ENCODE measurements around the gene ZNF329.

Gene ZNF329

GRCh38 chr19:58097349-58097748, 53.2 kb downstream of the ZNF329 start:
- peak overlapping the region; percentile 99 for H3K27ac Mint-ChIP-seq
- no peaks in the 10 kb centered on the region for H3K27me3 Mint-ChIP-seq
- peaks cover 4% of the 10 kb centered on the region in 2 donors for H3K9me3 Mint-ChIP-seq
- no peak for ATAC-seq (replicated peaks)
- peaks cover 19 to 37% of the 10 kb centered on the region in 2 donors for H3K36me3 Mint-ChIP-seq
- no peak for DNase-seq
- peak overlapping the region; percentile 85 to 89 for H3K4me3 Mint-ChIP-seq
- H3K4me1 Mint-ChIP-seq = peaks cover 21 to 31% of the 10 kb centered on the region in 2 donors

- H3K9me3 Mint-ChIP-seq = peaks cover 3 to 4% of the 10 kb centered on the region in 2 donors
- H3K4me3 Mint-ChIP-seq = peak overlapping the region; percentile 85 to 89
- no peak for ATAC-seq (replicated peaks)
- no peak for DNase-seq
- H3K36me3 Mint-ChIP-seq = peaks cover 23 to 40% of the 10 kb centered on the region in 2 donors
- H3K4me1 Mint-ChIP-seq = peaks cover 21 to 35% of the 10 kb centered on the region in 2 donors
- H3K27me3 Mint-ChIP-seq = no peaks in the 10 kb centered on the region
- H3K27ac Mint-ChIP-seq = peak overlapping the region; percentile 99
Observed at GRCh38 chr19:58096884-58097283, 53.7 kb downstream of the ZNF329 start.

DNA sequence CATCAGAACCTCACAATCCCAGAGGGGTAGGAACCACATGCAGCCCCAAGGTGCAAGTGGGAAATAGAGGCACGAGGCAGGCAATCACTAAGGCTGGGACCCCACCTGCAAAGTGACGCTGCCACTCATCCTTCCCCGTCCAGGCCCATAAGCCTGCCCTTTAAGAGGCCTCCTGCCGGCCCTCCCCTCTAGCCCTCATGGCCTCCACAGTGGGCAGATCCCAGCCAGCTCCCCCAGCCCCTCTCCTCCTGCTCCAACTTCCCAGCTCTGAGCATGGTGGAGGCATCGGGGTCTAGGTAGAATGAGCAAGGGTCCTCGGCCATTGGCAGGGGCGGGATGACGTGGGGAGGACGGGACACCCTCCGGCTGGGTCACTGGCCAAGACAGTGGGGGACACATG, 55.3 kb downstream of the ZNF329 start:
- DNase-seq (no peak), ATAC-seq (replicated peaks) (no peak)
- Mint-ChIP-seq H3K27me3 (no peaks in the 10 kb centered on the region), H3K4me1 (peaks cover 21 to 38% of the 10 kb centered on the region in 2 donors), H3K4me3 (no peak overlapping the region), H3K36me3 (peaks cover 25 to 44% of the 10 kb centered on the region in 2 donors), H3K9me3 (peaks cover 3 to 4% of the 10 kb centered on the region in 2 donors), H3K27ac (no peak overlapping the region)

DNA sequence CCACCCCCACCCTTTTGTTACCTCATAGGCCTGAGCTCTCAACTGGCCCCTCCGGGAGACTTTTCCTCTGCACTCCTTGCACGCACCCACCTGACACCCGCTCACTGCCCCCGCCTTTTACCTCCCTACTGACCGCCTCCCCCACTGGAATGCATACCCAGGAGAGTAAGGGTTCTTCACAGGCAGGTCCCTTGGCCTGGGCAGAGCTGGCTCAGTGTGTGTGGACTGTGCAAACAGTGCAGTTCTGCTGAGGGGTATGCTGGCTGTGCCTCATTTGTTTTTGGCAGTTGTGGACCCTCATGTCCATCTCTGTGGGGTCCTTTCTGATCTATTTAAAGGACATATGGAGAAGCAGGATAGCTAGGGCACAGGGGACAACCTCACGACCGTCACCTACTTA, 57.5 kb downstream of the ZNF329 start:
- no peak for ATAC-seq (replicated peaks)
- peaks cover 38 to 54% of the 10 kb centered on the region in 2 donors for H3K36me3 Mint-ChIP-seq
- no peaks in the 10 kb centered on the region for H3K27me3 Mint-ChIP-seq
- H3K4me3 Mint-ChIP-seq = no peak overlapping the region
- peaks cover 3 to 4% of the 10 kb centered on the region in 2 donors for H3K9me3 Mint-ChIP-seq
- peaks cover 15 to 30% of the 10 kb centered on the region in 2 donors for H3K4me1 Mint-ChIP-seq
- DNase-seq = no peak
- H3K27ac Mint-ChIP-seq = no peak overlapping the region

DNA sequence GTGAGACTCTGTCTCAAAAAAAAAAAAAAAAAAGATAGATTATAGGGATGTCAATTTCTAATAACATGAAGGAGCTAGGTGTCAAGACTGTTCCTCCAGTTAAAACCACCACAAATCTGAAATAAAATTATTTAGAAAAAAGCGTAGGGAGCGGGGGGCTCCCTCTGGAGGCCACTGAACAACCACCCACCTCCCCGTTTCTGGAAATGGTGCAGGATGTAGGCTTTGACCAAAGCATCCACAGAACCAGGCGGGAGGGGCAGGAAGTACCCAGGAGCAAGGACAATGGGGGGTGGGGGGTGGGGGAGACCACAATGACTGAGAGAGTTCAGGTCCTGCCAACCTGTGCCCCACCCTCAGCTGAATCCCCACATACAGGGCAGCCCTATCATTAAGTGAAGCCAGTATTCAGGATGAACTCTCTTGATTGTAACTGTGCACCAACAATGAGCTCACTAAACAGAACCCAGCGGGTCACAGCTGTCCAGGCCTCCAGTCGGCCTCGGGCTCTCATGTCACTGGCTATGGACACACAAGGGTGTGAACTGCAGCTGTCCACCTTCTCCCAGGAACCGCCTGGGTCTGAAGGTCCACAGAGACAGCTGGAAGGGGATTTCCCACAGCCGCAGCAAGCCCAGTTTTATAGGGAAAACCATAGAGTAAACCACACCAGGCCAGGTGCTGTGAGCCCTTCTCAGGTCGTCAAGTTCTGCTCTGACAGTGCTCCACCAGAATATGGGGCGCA, 59.2 kb downstream of the ZNF329 start:
- H3K4me1 Mint-ChIP-seq = peaks cover 9 to 17% of the 10 kb centered on the region in 2 donors
- H3K9me3 Mint-ChIP-seq = peaks cover 3 to 4% of the 10 kb centered on the region in 2 donors
- no peak overlapping the region for H3K4me3 Mint-ChIP-seq
- DNase-seq (no peak), ATAC-seq (replicated peaks) (no peak)
- no peak overlapping the region for H3K27ac Mint-ChIP-seq
- peaks cover 51 to 55% of the 10 kb centered on the region in 2 donors for H3K36me3 Mint-ChIP-seq
- no peaks in the 10 kb centered on the region for H3K27me3 Mint-ChIP-seq

- H3K4me3 Mint-ChIP-seq = no peak overlapping the region
- no peaks in the 10 kb centered on the region for H3K27me3 Mint-ChIP-seq
- peaks cover 54 to 58% of the 10 kb centered on the region in 2 donors for H3K36me3 Mint-ChIP-seq
- peak overlapping the region; percentile 20 for H3K27ac Mint-ChIP-seq
- DNase-seq = no peak
- peaks cover 4 to 7% of the 10 kb centered on the region in 2 donors for H3K4me1 Mint-ChIP-seq
- peaks cover 3 to 4% of the 10 kb centered on the region in 2 donors for H3K9me3 Mint-ChIP-seq
- no peak for ATAC-seq (replicated peaks)
Observed at GRCh38 chr19:58089846-58090245, 60.7 kb downstream of the ZNF329 start.

DNA sequence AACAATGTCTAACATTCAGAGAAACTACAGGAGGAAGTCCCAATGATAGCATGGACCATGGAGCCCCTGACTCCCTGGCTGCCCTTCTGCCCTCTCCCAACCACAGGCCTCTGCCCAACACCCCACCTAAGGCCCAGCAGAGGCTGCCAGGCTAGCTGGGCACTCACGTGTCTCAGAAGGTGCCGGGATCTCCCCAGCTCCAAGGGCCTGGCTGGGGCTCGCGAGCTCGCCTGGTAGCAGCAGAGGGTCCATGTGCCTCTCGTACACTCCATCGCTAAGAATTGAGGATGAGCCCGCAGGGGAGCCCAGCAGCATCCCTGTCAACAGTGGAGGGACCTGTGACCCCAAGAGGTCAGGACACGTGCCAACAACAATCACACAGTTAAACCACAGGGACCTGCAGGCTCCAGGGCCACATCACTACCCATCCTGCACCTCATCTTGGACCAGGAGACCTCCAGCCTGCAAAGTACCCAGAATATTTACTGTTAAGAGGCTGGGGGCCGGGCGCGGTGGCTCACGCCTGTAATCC, 62.0 kb downstream of the ZNF329 start:
- Mint-ChIP-seq H3K4me1 (peaks cover 3 to 7% of the 10 kb centered on the region in 2 donors), H3K36me3 (peaks cover 63 to 65% of the 10 kb centered on the region in 2 donors), H3K4me3 (no peak overlapping the region), H3K27me3 (no peaks in the 10 kb centered on the region), H3K9me3 (peaks cover 6 to 7% of the 10 kb centered on the region in 2 donors), H3K27ac (no peak overlapping the region)
- DNase-seq = no peak
- ATAC-seq (replicated peaks) = no peak

- Mint-ChIP-seq H3K27ac (no peak overlapping the region), H3K9me3 (peaks cover 3 to 5% of the 10 kb centered on the region in 2 donors), H3K4me1 (peaks cover 0 to 6% of the 10 kb centered on the region in 2 donors), H3K36me3 (peaks cover 64 to 65% of the 10 kb centered on the region in 2 donors), H3K27me3 (no peaks in the 10 kb centered on the region), H3K4me3 (no peak overlapping the region)
- DNase-seq (no peak), ATAC-seq (replicated peaks) (no peak)
Observed at GRCh38 chr19:58086825-58087710, 63.5 kb downstream of the ZNF329 start.

GRCh38 chr19:58085348-58085875, 65.2 kb downstream of the ZNF329 start:
- ATAC-seq (replicated peaks) (no peak), DNase-seq (no peak)
- Mint-ChIP-seq H3K9me3 (peaks cover 10 to 14% of the 10 kb centered on the region in 2 donors), H3K36me3 (peaks cover 66 to 73% of the 10 kb centered on the region in 2 donors), H3K27me3 (no peaks in the 10 kb centered on the region), H3K4me1 (no peaks in the 10 kb centered on the region), H3K4me3 (no peak overlapping the region), H3K27ac (no peak overlapping the region)

DNA sequence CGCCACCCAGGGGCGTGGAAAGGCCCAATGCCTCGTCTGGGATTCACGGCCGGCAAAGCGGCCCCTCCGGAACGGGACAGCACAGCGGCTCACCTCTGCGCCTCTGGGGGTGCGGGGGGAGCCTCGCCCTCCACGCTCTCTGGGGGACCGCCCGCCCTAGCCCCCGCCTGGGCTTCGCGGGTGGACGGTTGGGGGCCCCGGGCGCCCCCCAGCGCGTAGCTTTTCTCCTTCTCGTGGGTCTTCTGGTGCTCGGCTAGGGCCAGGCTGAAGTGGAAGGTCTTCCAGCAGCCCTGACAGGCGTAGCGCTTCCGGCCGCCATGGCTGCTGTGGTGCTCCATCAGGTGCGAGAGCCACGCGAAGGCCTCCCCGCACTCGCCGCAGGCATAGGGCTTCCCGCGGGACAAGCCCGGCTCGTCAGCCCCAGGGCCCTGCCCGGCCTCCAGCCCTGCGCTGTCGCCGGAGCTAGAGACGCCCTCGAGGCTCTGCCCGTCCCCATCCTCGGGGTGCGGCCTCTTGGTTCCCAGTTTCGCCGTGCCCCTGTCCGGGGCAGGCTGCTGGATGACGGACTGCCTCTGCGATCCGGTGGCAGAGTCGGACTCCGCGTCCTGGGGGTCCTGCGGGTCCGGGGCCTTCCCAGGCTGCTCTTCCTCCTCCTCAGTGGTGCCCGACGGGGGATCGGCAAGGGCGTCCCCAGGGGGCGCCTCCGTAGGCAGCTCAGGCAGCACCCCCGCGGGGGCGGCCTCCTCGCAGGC, 65.8 kb downstream of the ZNF329 start:
- H3K9me3 Mint-ChIP-seq = peaks cover 16 to 17% of the 10 kb centered on the region in 2 donors

GRCh38 chr19:58083021-58083420, 67.6 kb downstream of the ZNF329 start:
- no peak overlapping the region for H3K4me3 Mint-ChIP-seq
- H3K4me1 Mint-ChIP-seq = no peaks in the 10 kb centered on the region
- ATAC-seq (replicated peaks) = no peak
- H3K36me3 Mint-ChIP-seq = peaks cover 61 to 69% of the 10 kb centered on the region in 2 donors
- H3K27me3 Mint-ChIP-seq = no peaks in the 10 kb centered on the region
- no peak overlapping the region for H3K27ac Mint-ChIP-seq
- peaks cover 16 to 19% of the 10 kb centered on the region in 2 donors for H3K9me3 Mint-ChIP-seq
- no peak for DNase-seq

More for the DNA sequence above, 65.8 kb downstream of the ZNF329 start:
- Mint-ChIP-seq H3K27ac (no peak overlapping the region), H3K4me3 (no peak overlapping the region), H3K4me1 (no peaks in the 10 kb centered on the region), H3K36me3 (peaks cover 69 to 75% of the 10 kb centered on the region in 2 donors), H3K27me3 (no peaks in the 10 kb centered on the region)
- ATAC-seq (replicated peaks) (no peak), DNase-seq (no peak)

GRCh38 chr19:58079792-58080191, 70.8 kb downstream of the ZNF329 start:
- H3K4me3 Mint-ChIP-seq = no peak overlapping the region
- H3K27ac Mint-ChIP-seq = no peak overlapping the region
- no peak for ATAC-seq (replicated peaks)
- peaks cover 40 to 62% of the 10 kb centered on the region in 2 donors for H3K36me3 Mint-ChIP-seq
- H3K4me1 Mint-ChIP-seq = no peaks in the 10 kb centered on the region
- no peak for DNase-seq
- H3K9me3 Mint-ChIP-seq = peaks cover 16 to 20% of the 10 kb centered on the region in 2 donors
- no peaks in the 10 kb centered on the region for H3K27me3 Mint-ChIP-seq

All from stimulated activated naive B cell treated with anti-CD40 and anti-IgM and Interleukin-4, amounts not matched to agents 10 μg/mL and 1 μg/mL and 100 μg/mL, for 72 hours (primary cell).